IMR-90 (cell line): ENCODE results near the gene PPP1R12B. TPM values are rescaled to one million over a fixed set of nuclear protein-coding genes. Genes with fewer than 3 reads are reported as not detected.

Experiments used
- ATAC-seq: fragments of 200-7000 bp; cut with Tn5 transposase; 2 replicates; pipeline ENCODE4 v1.9.1; 2020; ENCODE audit warnings: low read depth, mild to moderate bottlenecking, moderate library complexity
- BruUV-seq: library from RNA; stranded (reverse); fragments of 400-500 nt; replicated peaks from 2 replicates; lab custom pipeline; 2021; lab: Mats Ljungman, UMichigan
- CTCF ChIA-PET: fragments of 300-600 bp; formaldehyde crosslinking; extraction: SDS; loops from one replicate; lab custom pipeline; 2021; ENCODE audit warnings: antibody characterized with exemption; lab: Yijun Ruan, JAX
- POLR2A ChIA-PET: fragments of 300-600 bp; sonication (Branson Sonifier 250); formaldehyde crosslinking; loops from one replicate; lab custom pipeline; 2022; ENCODE audit warnings: antibody characterized with exemption; ENCODE audit not compliant: unreplicated experiment; lab: Charles Lee
- DNase-seq: peaks from one replicate; pipeline ENCODE4 v3.0.0; 2013
- H2AFZ ChIP-seq: replicated peaks from 2 replicates; pipeline ENCODE3; 2013; ENCODE audit warnings: low read length, mild to moderate bottlenecking; ENCODE audit not compliant: poor library complexity
- H2AK5ac ChIP-seq: 2 replicates; pipeline ENCODE4 v1.6.1; 2013; ENCODE audit warnings: low read depth, low read length, inconsistent platforms
- H2AK9ac ChIP-seq: replicated peaks from 2 replicates; pipeline ENCODE3; 2013; ENCODE audit warnings: mild to moderate bottlenecking, low read depth, low read length, moderate library complexity; ENCODE audit not compliant: poor library complexity
- H2BK120ac ChIP-seq: 2 replicates; pipeline ENCODE4 v1.6.1; 2013; ENCODE audit warnings: low read depth, low read length, inconsistent platforms
- H2BK15ac ChIP-seq: 3 replicates; pipeline ENCODE4 v1.6.1; 2013; ENCODE audit warnings: low read depth, low read length, inconsistent platforms
- H2BK20ac ChIP-seq: 2 replicates; pipeline ENCODE4 v1.6.1; 2013; ENCODE audit warnings: low read depth, mild to moderate bottlenecking, inconsistent platforms, low read length, moderate library complexity
- H2BK5ac ChIP-seq: 2 replicates; pipeline ENCODE4 v1.6.1; 2013; ENCODE audit warnings: mild to moderate bottlenecking, low read depth, low read length, inconsistent platforms; ENCODE audit not compliant: poor library complexity, severe bottlenecking
- H3K14ac ChIP-seq: replicated peaks from 2 replicates; pipeline ENCODE4 v1.6.1; 2013; ENCODE audit warnings: low read depth, low read length, inconsistent platforms
- H3K18ac ChIP-seq: 2 replicates; pipeline ENCODE4 v1.6.1; 2013; ENCODE audit warnings: low read depth, low read length, control low read depth
- H3K23ac ChIP-seq: 2 replicates; pipeline ENCODE4 v1.6.1; 2013; ENCODE audit warnings: low read depth, low read length, inconsistent platforms
- H3K27ac ChIP-seq: 2 replicates; pipeline ENCODE4 v1.5.1; 2013; ENCODE audit warnings: mild to moderate bottlenecking, control low read depth, low read length; ENCODE audit not compliant: insufficient read depth
- H3K27me3 ChIP-seq: 2 replicates; pipeline ENCODE4 v1.6.1; 2013; ENCODE audit warnings: low read length; ENCODE audit not compliant: control insufficient read depth, insufficient read depth
- H3K36me3 ChIP-seq: 2 replicates; pipeline ENCODE4 v1.6.1; 2013; ENCODE audit warnings: low read length, mixed read lengths; ENCODE audit not compliant: control insufficient read depth, insufficient read depth
- H3K4ac ChIP-seq: 2 replicates; pipeline ENCODE4 v1.6.1; 2013; ENCODE audit warnings: low read depth, low read length, inconsistent platforms
- H3K4me1 ChIP-seq: 2 replicates; pipeline ENCODE4 v1.6.1; 2013; ENCODE audit warnings: low read length, mixed read lengths; ENCODE audit not compliant: control insufficient read depth, insufficient read depth
- H3K4me2 ChIP-seq: 2 replicates; pipeline ENCODE4 v1.6.1; 2013; ENCODE audit warnings: low read depth, mild to moderate bottlenecking, control low read depth, low read length, moderate library complexity
- H3K4me3 ChIP-seq: 2 replicates; pipeline ENCODE4 v1.5.1; 2013; ENCODE audit warnings: low read depth, mild to moderate bottlenecking, control low read depth, low read length, moderate library complexity; ENCODE audit not compliant: insufficient read depth
- H3K56ac ChIP-seq: 2 replicates; pipeline ENCODE4 v1.6.1; 2013; ENCODE audit warnings: low read length, inconsistent platforms; ENCODE audit not compliant: insufficient read depth; ENCODE audit errors: extremely low read depth
- H3K79me1 ChIP-seq, 2 experiments: 2 replicates each; pipeline ENCODE4 v1.6.1; 2013; ENCODE audit warnings: low read length in 2 of 2, inconsistent platforms in 1 of 2, low read depth in 1 of 2
- H3K9ac ChIP-seq: 2 replicates; pipeline ENCODE4 v1.6.1; 2013; ENCODE audit warnings: low read depth, low read length, control low read depth
- H3K9me1 ChIP-seq: 2 replicates; pipeline ENCODE4 v1.6.1; 2013; ENCODE audit warnings: low read length, inconsistent platforms; ENCODE audit not compliant: insufficient read depth
- H3K9me3 ChIP-seq: 2 replicates; pipeline ENCODE4 v1.6.1; 2013; ENCODE audit warnings: low read length; ENCODE audit not compliant: control insufficient read depth, insufficient read depth
- H4K20me1 ChIP-seq: 2 replicates; pipeline ENCODE4 v1.6.1; 2013; ENCODE audit warnings: low read length, inconsistent platforms; ENCODE audit not compliant: insufficient read depth
- H4K5ac ChIP-seq: 2 replicates; pipeline ENCODE4 v1.6.1; 2013; ENCODE audit warnings: mild to moderate bottlenecking, low read depth, low read length, control low read depth
- H4K8ac ChIP-seq, 2 experiments: 2 replicates each; pipeline ENCODE4 v1.6.1; 2013; ENCODE audit warnings: low read depth in 2 of 2, low read length in 2 of 2, control low read depth in 1 of 2, inconsistent platforms in 1 of 2
- H4K91ac ChIP-seq: 2 replicates; pipeline ENCODE4 v1.6.1; 2013; ENCODE audit warnings: low read depth, low read length, inconsistent platforms; ENCODE audit not compliant: insufficient read depth
- BHLHE40 ChIP-seq: fragments of 150-350 bp; IDR thresholded peaks from 2 replicates; pipeline ENCODE4 v1.6.1; 2016; ENCODE audit warnings: mild to moderate bottlenecking, low read depth, low read length
- CEBPB ChIP-seq: IDR thresholded peaks from 2 replicates; pipeline ENCODE4 v1.6.1; 2012; ENCODE audit warnings: low read depth, low read length, improper control_type of control experiment
- CHD1 ChIP-seq: IDR thresholded peaks from 2 replicates; pipeline ENCODE4 v1.6.1; 2012; ENCODE audit warnings: low read depth, low read length, improper control_type of control experiment
- CTCF ChIP-seq: conservative IDR thresholded peaks from 2 replicates; pipeline ENCODE4 v1.5.1; 2012; ENCODE audit warnings: mild to moderate bottlenecking, low read depth, low read length, improper control_type of control experiment
- FOS ChIP-seq: fragments of 150-350 bp; IDR thresholded peaks from 2 replicates; pipeline ENCODE4 v1.6.1; 2016; ENCODE audit warnings: low read depth, low read length
- MAZ ChIP-seq: IDR thresholded peaks from 2 replicates; pipeline ENCODE4 v1.6.1; 2012; ENCODE audit warnings: low read depth, mild to moderate bottlenecking, low read length, improper control_type of control experiment, moderate library complexity, borderline replicate concordance
- MXI1 ChIP-seq: IDR thresholded peaks from 2 replicates; pipeline ENCODE4 v1.6.1; 2012; ENCODE audit warnings: low read depth, mild to moderate bottlenecking, low read length, moderate library complexity, borderline replicate concordance
- POLR2A ChIP-seq: IDR thresholded peaks from 2 replicates; pipeline ENCODE4 v1.6.1; 2012; ENCODE audit warnings: mild to moderate bottlenecking, low read depth, low read length
- RAD21 ChIP-seq: IDR thresholded peaks from 2 replicates; pipeline ENCODE4 v1.6.1; 2012; ENCODE audit warnings: low read length, improper control_type of control experiment
- RFX5 ChIP-seq: IDR thresholded peaks from 2 replicates; pipeline ENCODE4 v1.8.0; 2012; ENCODE audit warnings: low read depth, mild to moderate bottlenecking, low read length, moderate library complexity
- SMC3 ChIP-seq: fragments of 150-350 bp; IDR thresholded peaks from 2 replicates; pipeline ENCODE4 v1.6.1; 2016; ENCODE audit warnings: low read depth, mild to moderate bottlenecking, antibody characterized with exemption, low read length, moderate library complexity
- USF2 ChIP-seq: fragments of 150-350 bp; IDR thresholded peaks from 2 replicates; pipeline ENCODE4 v1.6.1; 2017; ENCODE audit warnings: mild to moderate bottlenecking, antibody characterized with exemption, low read length, low read depth
- WGBS, 2 experiments: methylation state at CpG; one replicate each; pipeline versions ENCODE4 v1.1.5 to v1.1.7; 2013; ENCODE audit warnings: missing lambda C conversion rate in 2 of 2; ENCODE audit not compliant: insufficient read length in 1 of 2; ENCODE audit errors: extremely low coverage in 2 of 2; 5-methylcytosine and 5-hydroxymethylcytosine counted together
- dilution Hi-C: fragments of 300-500 bp; cut with HindIII; formaldehyde crosslinking; loops from one replicate; pipeline ENCODE4 v1.14.3; 2018; ENCODE audit warnings: low sequenced_read_pairs; ENCODE audit not compliant: unreplicated experiment
- in situ Hi-C: fragments of 300-500 bp; cut with MboI; formaldehyde crosslinking; loops from 3 replicates; pipeline ENCODE4 v1.14.3; 2019; ENCODE audit warnings: low sequenced_read_pairs, inconsistent platforms, mixed read lengths
- intact Hi-C: fragments of 100-400 bp; cut with micrococcal nuclease; formaldehyde crosslinking; loops from 2 replicates; pipeline ENCODE4 v1.10.0; 2022
- polyA plus RNA-seq, 3 experiments: library from polyadenylated mRNA; depleted of rRNA; stranded (reverse); fragments of >200 nt; gene quantifications; 2 replicates each; pipeline ENCODE4 v1.2.3, GENCODE V29; 2012; ENCODE audit warnings: low replicate concordance in 1 of 3
- total RNA-seq: library from RNA; depleted of rRNA; stranded (reverse); fragments of >200 nt; gene quantifications from 2 replicates; pipeline ENCODE4 v1.2.3, GENCODE V29; 2012

The PPP1R12B gene
- total and polyA plus RNA-seq, 2 of the 4 experiments (the other 2 are of a cell fraction) = 8.5 to 12.0 TPM

GRCh38 chr1:202615501-202616354 lies 267.2 kb downstream of the PPP1R12B start (continued):
- TF ChIP-seq USF2 = no peak

- Histone ChIP-seq H3K27me3 (no peaks in the 10 kb centered on the region), H3K36me3 (no peaks in the 10 kb centered on the region), H3K4me2 (no peak overlapping the region), H4K5ac (no peak overlapping the region), H3K14ac (peak overlapping the region; percentile 53), H4K20me1 (no peaks in the 10 kb centered on the region), H3K9me1 (peaks cover 28% of the 10 kb centered on the region), H2BK5ac (no peak overlapping the region), H2BK15ac (peak overlapping the region; percentile 81; the same call in 2 of the 3 replicates), H3K56ac (no peak overlapping the region), H2BK20ac (peak overlapping the region; percentile 93), H3K18ac (0 out of 2 replicates have a peak overlapping the region, but pooled peaks have one; percentile 11), H3K27ac (no peak overlapping the region), H2AFZ (no peak overlapping the region), H3K79me1 (no peaks in the 10 kb centered on the region; a peak in 1 of 4 replicates), H4K8ac (peak overlapping the region in 1 of 2 experiments; percentile 74; a peak in 2 of 4 replicates), H3K9me3 (no peaks in the 10 kb centered on the region; the same call in 1 of the 2 replicates), H2BK120ac (peak overlapping the region; percentile 90), H3K4ac (peak overlapping the region; percentile 94), H3K4me3 (no peak overlapping the region), H4K91ac (peak overlapping the region; percentile 91), H2AK5ac (peak overlapping the region; percentile 100), H3K4me1 (peaks cover 28% of the 10 kb centered on the region), H3K23ac (peak overlapping the region; percentile 33), H2AK9ac (peak overlapping the region; percentile 55), H3K9ac (no peak overlapping the region)
- 94% methylated on average over 8 of the region's 13 CpGs; no CpG with 5 or more reads in 1 of the 2 experiments for WGBS, 2 experiments
- TF ChIP-seq RAD21 (no peak), CTCF (no peak), SMC3 (no peak), CHD1 (no peak), MAZ (no peak), CEBPB (no peak), POLR2A (no peak), FOS (no peak), BHLHE40 (no peak), RFX5 (no peak), MXI1 (no peak)
- ATAC-seq = no peak
- intact Hi-C loops = no loop called here
- no peak for DNase-seq
- dilution Hi-C loops = no loop called here
- CTCF ChIA-PET = no interaction called here
- POLR2A ChIA-PET = no interaction called here
- in situ Hi-C loops = loop anchor here (10.0 kb wide), 1 partner anchor 272 kb away; the partner anchor contains the start of genes PPP1R12B and UBE2T
- BruUV-seq = no TSS peak
Observed at GRCh38 chr1:202616355-202616915, 267.9 kb downstream of the PPP1R12B start.
